Liver (tissue), 9 donors: ENCODE measurements around the gene SET. TPM values are rescaled to one million over a fixed set of nuclear protein-coding genes. Genes with fewer than 3 reads are reported as not detected.
A peak's percentile ranks its signal among the peaks of the same experiment; 100 is the strongest.
"Not testable (repeated sequence)": the region's sequence is repeated elsewhere in the genome, so short reads cannot be mapped to it uniquely, and the experiment has no call there.

Experiments used
- DNase-seq: peaks from one replicate; pipeline ENCODE4 v3.0.0-alpha.2; 2017; ENCODE audit warnings: low spot score
- H3K27ac ChIP-seq, 2 donors: one replicate each; pipeline ENCODE4 v1.7.0; 2013; ENCODE audit warnings: inconsistent platforms in 2 of 2, low read length in 2 of 2, control low read depth in 1 of 2, low read depth in 1 of 2, mild to moderate bottlenecking in 1 of 2
- H3K27me3 ChIP-seq, 4 donors: one replicate each; pipeline versions ENCODE4 v1.6.1 to v1.7.0; 2013; ENCODE audit warnings: low read length in 3 of 4, inconsistent platforms in 1 of 4, mild to moderate bottlenecking in 1 of 4, moderate library complexity in 1 of 4; ENCODE audit not compliant: control insufficient read depth in 4 of 4, insufficient read depth in 4 of 4
- H3K36me3 ChIP-seq, 4 donors: one replicate each; pipeline versions ENCODE4 v1.6.1 to v1.7.0; 2013; ENCODE audit warnings: low read length in 3 of 4, mild to moderate bottlenecking in 3 of 4, low read depth in 1 of 4, moderate library complexity in 1 of 4; ENCODE audit not compliant: control insufficient read depth in 4 of 4, insufficient read depth in 3 of 4
- H3K4me1 ChIP-seq, 4 donors: one replicate each; pipeline versions ENCODE4 v1.6.1 to v1.7.0; 2013; ENCODE audit warnings: low read length in 3 of 4, mild to moderate bottlenecking in 3 of 4, moderate library complexity in 1 of 4; ENCODE audit not compliant: control insufficient read depth in 4 of 4, insufficient read depth in 4 of 4
- H3K4me3 ChIP-seq, 3 donors: one replicate each; pipeline versions ENCODE4 v1.6.1 to v1.7.0; 2013; ENCODE audit warnings: low read length in 3 of 3, control low read depth in 1 of 3, low read depth in 1 of 3, mild to moderate bottlenecking in 1 of 3
- H3K9ac ChIP-seq, 2 donors: one replicate each; pipeline ENCODE4 v1.7.0; 2013; ENCODE audit warnings: low read length in 2 of 2, mild to moderate bottlenecking in 2 of 2, moderate library complexity in 2 of 2, control low read depth in 1 of 2, low read depth in 1 of 2
- H3K9me3 ChIP-seq, 4 donors: one replicate each; pipeline versions ENCODE4 v1.6.1 to v1.7.0; 2013; ENCODE audit warnings: low read length in 3 of 4; ENCODE audit not compliant: control insufficient read depth in 4 of 4
- ATF3 ChIP-seq: IDR thresholded peaks from 2 replicates; pipeline ENCODE4 v1.6.1; 2016; ENCODE audit warnings: antibody characterized with exemption
- CTCF ChIP-seq: fragments of 150-350 bp; IDR thresholded peaks from 2 replicates; pipeline ENCODE4 v1.5.1; 2017; ENCODE audit warnings: improper control_type of control experiment, low read depth, low read length; ENCODE audit not compliant: missing input control
- FOXA1 ChIP-seq: IDR thresholded peaks from 2 replicates; pipeline ENCODE4 v1.6.1; 2016; ENCODE audit warnings: antibody characterized with exemption
- FOXA2 ChIP-seq: IDR thresholded peaks from 2 replicates; pipeline ENCODE4 v1.6.1; 2016; ENCODE audit warnings: antibody characterized with exemption
- GABPA ChIP-seq, 2 donors: IDR thresholded peaks in 1 of 2; conservative IDR thresholded peaks in 1 of 2; 2 replicates each; pipeline ENCODE4 v1.6.1; 2016; ENCODE audit warnings: antibody characterized with exemption in 2 of 2, mild to moderate bottlenecking in 1 of 2, moderate library complexity in 1 of 2
- HNF4A ChIP-seq, 2 donors: conservative IDR thresholded peaks; 2 replicates each; pipeline ENCODE4 v1.6.1; 2016; ENCODE audit warnings: antibody characterized with exemption in 2 of 2, mild to moderate bottlenecking in 2 of 2
- HNF4G ChIP-seq: IDR thresholded peaks from 2 replicates; pipeline ENCODE4 v1.6.1; 2016; ENCODE audit warnings: antibody characterized with exemption
- MAX ChIP-seq: IDR thresholded peaks from 2 replicates; pipeline ENCODE4 v1.6.1; 2016; ENCODE audit warnings: antibody characterized with exemption
- RAD21 ChIP-seq, 2 donors: IDR thresholded peaks; 2 replicates each; pipeline ENCODE4 v1.6.1; 2016; ENCODE audit warnings: antibody characterized with exemption in 2 of 2, mild to moderate bottlenecking in 2 of 2
- REST ChIP-seq: IDR thresholded peaks from 2 replicates; pipeline ENCODE4 v1.6.1; 2016; ENCODE audit warnings: antibody characterized with exemption, mild to moderate bottlenecking
- RXRA ChIP-seq, 2 donors: IDR thresholded peaks; 2 replicates each; pipeline ENCODE4 v1.6.1; 2017 to 2018; ENCODE audit warnings: antibody characterized with exemption in 2 of 2, mild to moderate bottlenecking in 1 of 2
- SP1 ChIP-seq: IDR thresholded peaks from 2 replicates; pipeline ENCODE4 v1.6.1; 2018; ENCODE audit warnings: antibody characterized with exemption, mild to moderate bottlenecking
- TAF1 ChIP-seq: conservative IDR thresholded peaks from 2 replicates; pipeline ENCODE4 v1.6.1; 2016; ENCODE audit warnings: antibody characterized with exemption, mild to moderate bottlenecking
- YY1 ChIP-seq: IDR thresholded peaks from 2 replicates; pipeline ENCODE4 v1.6.1; 2016; ENCODE audit warnings: antibody characterized with exemption, mild to moderate bottlenecking
- WGBS: extraction: QIAGEN DNeasy Blood & Tissue Kit; methylation state at CpG from one replicate; pipeline ENCODE4 v1.1.7; 2013; 5-methylcytosine and 5-hydroxymethylcytosine counted together
- polyA plus RNA-seq, 2 donors: library from polyadenylated mRNA; stranded (reverse) in 1 of 2; unstranded in 1 of 2; fragments of 200-250 nt in 1 of 2; fragments of >200 nt in 1 of 2; fragmentation: Nextera tagmentation in 1 of 2; extraction: Ambion mirVana in 1 of 2; gene quantifications; one replicate each; pipeline versions ENCODE4 v1.2.1 to v1.2.3, GENCODE V29; 2013 to 2015
- total RNA-seq, 2 donors: library from RNA; depleted of rRNA; stranded (reverse); fragments of >200 nt; gene quantifications; one replicate each; pipeline ENCODE4 v1.2.3, GENCODE V29; 2014
- donor health status: healthy.
- donor health status: healthy.
- donor health status: healthy.
- donor health status: healthy.
- donor health status: healthy.

The SET gene
- total and polyA plus RNA-seq, 4 donors, result 58.2 to 95.6 (median 69.3) TPM

- TF ChIP-seq CTCF (no peak), TAF1 (no peak), RXRA (IDR thresholded peaks at IDR 0.05) (no peak), GABPA (IDR thresholded peaks at IDR 0.05 in 1 of 2, conservative IDR thresholded peaks at IDR 0.05 in 1 of 2) (no peak), HNF4A (conservative IDR thresholded peaks at IDR 0.05) (no peak)
These were observed 45.3 kb upstream of the SET start (continued) for GRCh38 chr9:128643519-128644300.

GRCh38 chr9:128648206-128648605 lies 40.8 kb upstream of the SET start:
- 87% methylated on average over 9 of the region's 9 CpGs for WGBS

GRCh38 chr9:128651798-128652197 lies 37.2 kb upstream of the SET start:
- Histone ChIP-seq H3K9me3 (no peaks in the 10 kb centered on the region), H3K27ac (no peak overlapping the region), H3K36me3 (no peaks in the 10 kb centered on the region), H3K9ac (no peak overlapping the region), H3K27me3 (no peaks in the 10 kb centered on the region), H3K4me3 (no peak overlapping the region), H3K4me1 (peaks cover 0 to 4% (median 1%) of the 10 kb centered on the region in 4 donors)
- DNase-seq, result no peak
- WGBS, result 96% methylated on average over 5 of the region's 5 CpGs
- TF ChIP-seq SP1, result no peak
- no peak for TF ChIP-seq YY1
- no peak for TF ChIP-seq FOXA1
- no peak for TF ChIP-seq MAX
- no peak for TF ChIP-seq CTCF
- TF ChIP-seq REST, result no peak
- no peak for TF ChIP-seq ATF3
- TF ChIP-seq HNF4G, result no peak
- TF ChIP-seq FOXA2, result no peak

More at GRCh38 chr9:128648206-128648605, 40.8 kb upstream of the SET start:
- H3K27me3 ChIP-seq, H3K9me3 ChIP-seq, H3K4me3 ChIP-seq, H3K4me1 ChIP-seq, H3K27ac ChIP-seq, H3K36me3 ChIP-seq, H3K9ac ChIP-seq: not testable (repeated sequence)
- TF ChIP-seq RAD21 (IDR thresholded peaks at IDR 0.05), result peak; percentile 69 to 79
- TF ChIP-seq CTCF, result peak; percentile 20
- DNase-seq, result peak; percentile 60
